Dedifferentiated amniotic fluid mesenchymal stem cell (primary cell): ENCODE data around the gene OR6M1.

ENCODE experiments used
- DNase-seq: peaks from one replicate; pipeline ENCODE4 v3.0.0-alpha.2; 2016; ENCODE audit errors: extremely low spot score

The OR6M1 gene

GRCh38 chr11:123806249-123806648, at the start of gene OR6M1:
Gene OR6M1 (minus strand): TSS chr11:123806349. CDS start chr11:123806349, 0 bp downstream.
- no peak for DNase-seq

- no peak for DNase-seq
Measured at GRCh38 chr11:123853038-123853437, 46.9 kb upstream of the OR6M1 start.

GRCh38 chr11:123852321-123852720, 46.2 kb upstream of the OR6M1 start:
- no peak for DNase-seq

GRCh38 chr11:123851110-123851509, 45.0 kb upstream of the OR6M1 start:
- no peak for DNase-seq

- no peak for DNase-seq
Measured at GRCh38 chr11:123841174-123841573, 35.0 kb upstream of the OR6M1 start.

- DNase-seq, result no peak
Measured at GRCh38 chr11:123839131-123839530, 33.0 kb upstream of the OR6M1 start.

GRCh38 chr11:123838659-123839058, 32.5 kb upstream of the OR6M1 start:
- no peak for DNase-seq

GRCh38 chr11:123838199-123838598, 32.0 kb upstream of the OR6M1 start:
- DNase-seq, result no peak

GRCh38 chr11:123833095-123833494, 26.9 kb upstream of the OR6M1 start:
- no peak for DNase-seq

GRCh38 chr11:123829745-123830144, 23.6 kb upstream of the OR6M1 start:
- DNase-seq, result no peak

GRCh38 chr11:123822599-123822998, 16.4 kb upstream of the OR6M1 start:
- DNase-seq, result no peak

GRCh38 chr11:123822032-123822431, 15.9 kb upstream of the OR6M1 start:
- DNase-seq, result no peak

- no peak for DNase-seq
Measured at GRCh38 chr11:123815122-123815521, 9.0 kb upstream of the OR6M1 start.

- DNase-seq, result no peak
Measured at GRCh38 chr11:123801765-123802164, 4.4 kb downstream of the OR6M1 start.

- no peak for DNase-seq
Measured at GRCh38 chr11:123800036-123800435, 6.1 kb downstream of the OR6M1 start.

GRCh38 chr11:123799438-123799837, 6.7 kb downstream of the OR6M1 start:
- no peak for DNase-seq

- no peak for DNase-seq
Measured at GRCh38 chr11:123798513-123799252, 7.5 kb downstream of the OR6M1 start.

GRCh38 chr11:123798079-123798478, 8.1 kb downstream of the OR6M1 start:
- no peak for DNase-seq

GRCh38 chr11:123797541-123797940, 8.6 kb downstream of the OR6M1 start:
- no peak for DNase-seq

GRCh38 chr11:123797114-123797513, 9.0 kb downstream of the OR6M1 start:
- DNase-seq, result no peak

GRCh38 chr11:123796226-123796625, 9.9 kb downstream of the OR6M1 start:
- no peak for DNase-seq

GRCh38 chr11:123783536-123783935, 22.6 kb downstream of the OR6M1 start:
- DNase-seq, result no peak

GRCh38 chr11:123778511-123778910, 27.6 kb downstream of the OR6M1 start:
- no peak for DNase-seq
